Panc1 (cell line): Measurements from ENCODE around the gene ADAMTS7.
"Not testable (repeated sequence)": the region's sequence is repeated elsewhere in the genome, so short reads cannot be mapped to it uniquely, and the experiment has no call there.

Source experiments
- CTCF ChIP-seq: fragments of 450-650 bp; IDR thresholded peaks from 2 replicates; pipeline ENCODE4 v1.5.1; 2017; ENCODE audit warnings: mild to moderate bottlenecking
- POLR2AphosphoS5 ChIP-seq: IDR thresholded peaks from 2 replicates; pipeline ENCODE4 v1.6.1; 2012; ENCODE audit warnings: mild to moderate bottlenecking, low read depth, low read length, moderate library complexity
- REST ChIP-seq, 2 experiments: IDR thresholded peaks; 2 replicates each; pipeline ENCODE4 v1.6.1; 2011 to 2012; ENCODE audit warnings: low read depth in 2 of 2, control low read depth in 1 of 2, low read length in 1 of 2, mild to moderate bottlenecking in 1 of 2, moderate library complexity in 1 of 2; ENCODE audit not compliant: insufficient read depth in 1 of 2
- TCF7L2 ChIP-seq: IDR thresholded peaks from 2 replicates; pipeline ENCODE4 v1.6.1; 2011; ENCODE audit warnings: mild to moderate bottlenecking, low read depth, low read length, inconsistent platforms

- not testable (repeated sequence) for TF ChIP-seq POLR2AphosphoS5; REST (IDR thresholded peaks at IDR 0.05; ENCODE audit: insufficient read depth in 1 of 2, low read depth in 2 of 2, low read length in 1 of 2); TCF7L2
- TF ChIP-seq CTCF: peak; percentile 76
These were observed 55.2 kb downstream of the ADAMTS7 start for GRCh38 chr15:78755900-78756591.
